ENCODE data around the gene CEP85.

DNA sequence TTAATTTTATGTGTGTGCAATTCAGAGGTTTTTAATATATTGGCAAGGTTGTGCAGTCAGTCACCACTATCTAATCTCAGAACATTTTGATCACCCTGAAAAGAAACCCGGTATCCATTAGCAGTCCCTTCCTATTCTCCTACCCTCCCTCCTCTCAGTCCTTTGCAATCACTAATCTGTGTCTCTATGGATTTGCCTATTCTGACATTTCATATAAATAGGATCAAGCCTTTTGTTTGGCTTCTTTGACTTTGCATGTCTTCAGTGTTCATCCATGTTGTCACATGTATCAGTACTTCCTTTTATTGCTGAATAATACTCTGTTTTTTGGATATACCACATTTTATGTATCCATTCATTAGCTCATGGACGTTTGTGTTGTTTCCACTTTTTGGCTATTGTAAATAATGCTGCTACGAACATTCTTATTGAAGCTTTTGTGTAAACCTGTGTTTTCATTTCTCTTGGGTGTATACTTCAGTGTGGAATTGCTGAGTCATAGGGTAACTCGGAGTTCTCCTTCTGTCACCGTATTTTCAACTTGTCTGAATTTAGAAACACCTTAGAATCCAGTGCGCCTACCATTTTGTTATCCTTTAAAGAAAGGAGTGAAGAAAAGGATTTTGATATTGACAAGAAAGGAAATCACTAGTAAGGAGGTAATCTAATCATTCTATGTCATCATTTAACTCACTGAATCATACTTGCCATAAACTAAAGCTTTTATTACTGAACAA is 3.4 kb downstream of the CEP85 start:
- TF ChIP-seq, protein P1, sequence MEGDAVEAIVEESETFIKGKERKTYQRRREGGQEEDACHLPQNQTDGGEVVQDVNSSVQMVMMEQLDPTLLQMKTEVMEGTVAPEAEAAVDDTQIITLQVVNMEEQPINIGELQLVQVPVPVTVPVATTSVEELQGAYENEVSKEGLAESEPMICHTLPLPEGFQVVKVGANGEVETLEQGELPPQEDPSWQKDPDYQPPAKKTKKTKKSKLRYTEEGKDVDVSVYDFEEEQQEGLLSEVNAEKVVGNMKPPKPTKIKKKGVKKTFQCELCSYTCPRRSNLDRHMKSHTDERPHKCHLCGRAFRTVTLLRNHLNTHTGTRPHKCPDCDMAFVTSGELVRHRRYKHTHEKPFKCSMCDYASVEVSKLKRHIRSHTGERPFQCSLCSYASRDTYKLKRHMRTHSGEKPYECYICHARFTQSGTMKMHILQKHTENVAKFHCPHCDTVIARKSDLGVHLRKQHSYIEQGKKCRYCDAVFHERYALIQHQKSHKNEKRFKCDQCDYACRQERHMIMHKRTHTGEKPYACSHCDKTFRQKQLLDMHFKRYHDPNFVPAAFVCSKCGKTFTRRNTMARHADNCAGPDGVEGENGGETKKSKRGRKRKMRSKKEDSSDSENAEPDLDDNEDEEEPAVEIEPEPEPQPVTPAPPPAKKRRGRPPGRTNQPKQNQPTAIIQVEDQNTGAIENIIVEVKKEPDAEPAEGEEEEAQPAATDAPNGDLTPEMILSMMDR (IDR thresholded peaks at IDR 0.05): no peak
- no peak for TF ChIP-seq POLR2AphosphoS5 (IDR thresholded peaks at IDR 0.05)

Data from upper lobe of left lung (tissue), 4 donors.